Activated T-cell treated with anti-CD3 and anti-CD28 coated beads, Interleukin-2, amount 50 U/mL, for 4 hours (primary cell): Measurements from ENCODE around the gene RRN3. TPM values are rescaled to one million over a fixed set of nuclear protein-coding genes. Genes with fewer than 3 reads are reported as not detected.
"Not testable (repeated sequence)": the region's sequence is repeated elsewhere in the genome, so short reads cannot be mapped to it uniquely, and the experiment has no call there.

Experiments
- ATAC-seq, 2 donors: fragments of 200-7000 bp; cut with Tn5 transposase; one replicate each; pipeline ENCODE4 v1.10.0; 2021
- DNase-seq: peaks from one replicate; pipeline ENCODE4 v3.0.0-alpha.2; 2020
- H3K27me3 Mint-ChIP-seq: one replicate; pipeline ENCODE4 v1.8.0; 2021; ENCODE audit warnings: low read depth, mixed read lengths
- H3K36me3 Mint-ChIP-seq: one replicate; pipeline ENCODE4 v1.8.0; 2022; ENCODE audit warnings: mixed read lengths; ENCODE audit not compliant: insufficient read depth
- H3K4me1 Mint-ChIP-seq: one replicate; pipeline ENCODE4 v1.8.0; 2021; ENCODE audit warnings: low read depth, mixed read lengths
- H3K4me3 Mint-ChIP-seq: one replicate; pipeline ENCODE4 v1.8.0; 2021; ENCODE audit warnings: mild to moderate bottlenecking, moderate library complexity, mixed read lengths
- H3K9me3 Mint-ChIP-seq: one replicate; pipeline ENCODE4 v1.8.0; 2021; ENCODE audit warnings: mixed read lengths
- total RNA-seq, 3 donors: library from RNA; stranded (reverse); gene quantifications; one replicate each; pipeline ENCODE4 v1.2.1, GENCODE V29; 2021

RRN3 gene
- total RNA-seq, 3 donors from 2014 or later: 47.5 to 60.7 (median 57.4) TPM

DNA sequence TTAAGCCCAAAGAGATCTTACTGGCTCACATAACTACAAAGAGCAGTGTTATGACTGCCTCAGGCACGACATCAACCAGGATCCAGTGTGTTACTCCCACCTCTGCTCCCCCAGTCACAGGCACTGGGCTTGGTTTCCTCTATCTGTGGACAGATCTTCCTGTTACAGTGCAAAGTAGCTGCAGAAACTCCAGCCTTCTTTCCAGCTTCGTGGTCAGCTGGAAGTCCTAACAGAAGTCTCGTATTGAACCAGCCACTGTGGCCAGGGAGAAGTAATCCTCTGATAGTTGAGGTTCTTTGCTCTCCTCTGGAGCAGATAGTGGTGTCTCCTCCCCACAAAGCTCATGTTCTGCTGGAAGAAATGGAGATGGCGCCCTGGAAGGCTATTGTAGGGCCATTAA, 77.7 kb downstream of the RRN3 start:
- Mint-ChIP-seq H3K36me3 (peaks cover 25% of the 10 kb centered on the region), H3K4me1 (peaks cover 38% of the 10 kb centered on the region)
- DNase-seq, H3K9me3 Mint-ChIP-seq, H3K4me3 Mint-ChIP-seq, ATAC-seq, H3K27me3 Mint-ChIP-seq: not testable (repeated sequence)

GRCh38 chr16:15015671-15016070, 78.4 kb downstream of the RRN3 start:
- H3K4me3 Mint-ChIP-seq, H3K9me3 Mint-ChIP-seq, ATAC-seq, H3K27me3 Mint-ChIP-seq, DNase-seq: not testable (repeated sequence)
- Mint-ChIP-seq H3K36me3 (peaks cover 31% of the 10 kb centered on the region), H3K4me1 (peaks cover 41% of the 10 kb centered on the region)

DNA sequence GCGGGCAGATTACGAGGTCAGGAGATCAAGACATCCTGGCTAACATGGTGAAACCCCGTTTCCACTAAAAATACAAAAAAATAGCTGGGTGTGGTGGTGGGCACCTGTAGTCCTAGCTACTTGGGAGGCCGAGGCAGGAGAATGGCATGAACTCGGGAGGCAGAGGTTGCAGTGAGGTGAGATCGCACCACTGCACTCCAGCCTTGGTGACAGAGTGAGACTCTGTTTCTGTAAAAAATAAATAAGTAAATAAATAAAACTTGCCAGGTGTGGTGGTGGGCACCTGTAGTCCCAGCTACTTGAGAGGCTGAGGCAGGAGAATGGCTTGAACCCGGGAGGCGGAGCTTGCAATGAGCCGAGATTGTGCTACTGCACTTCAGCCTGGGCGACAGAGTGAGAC, 81.1 kb downstream of the RRN3 start:
- ATAC-seq, H3K9me3 Mint-ChIP-seq, H3K4me3 Mint-ChIP-seq, DNase-seq, H3K27me3 Mint-ChIP-seq: not testable (repeated sequence)
- Mint-ChIP-seq H3K4me1 (peaks cover 41% of the 10 kb centered on the region), H3K36me3 (peaks cover 28% of the 10 kb centered on the region)

Other genes starting within 250 kb of the RRN3 start
- 10 to 100 TPM; 53.8 to 75.8 (median 58.7) TPM for gene NPIPA1, start 156.8 kb downstream of the RRN3 start, total RNA-seq
- gene PDXDC1, start 119.2 kb downstream of the RRN3 start, total RNA-seq: 10 to 100 TPM; 53.5 to 62.6 (median 62.2) TPM
- 10 to 100 TPM; 17.6 to 18.6 (median 18.0) TPM for gene NTAN1, start 38.2 kb downstream of the RRN3 start, total RNA-seq